Ishikawa (cell line): Measurements from ENCODE around the gene DELE1.

Experiments used
- CEBPB ChIP-seq: IDR thresholded peaks from 2 replicates; pipeline ENCODE4 v1.6.1; 2012
- CREB1 ChIP-seq: IDR thresholded peaks from 2 replicates; pipeline ENCODE4 v1.6.1; 2012; ENCODE audit warnings: low read depth
- EP300 ChIP-seq: IDR thresholded peaks from 2 replicates; pipeline ENCODE4 v1.6.1; 2012; ENCODE audit warnings: borderline replicate concordance
- FOXM1 ChIP-seq: IDR thresholded peaks from 2 replicates; pipeline ENCODE4 v1.6.1; 2012; ENCODE audit warnings: low read depth, borderline replicate concordance
- MAX ChIP-seq: IDR thresholded peaks from 2 replicates; pipeline ENCODE4 v1.6.1; 2012
- NFIC ChIP-seq: IDR thresholded peaks from 2 replicates; pipeline ENCODE4 v1.6.1; 2012
- RAD21 ChIP-seq: IDR thresholded peaks from 2 replicates; pipeline ENCODE4 v1.6.1; 2012; ENCODE audit warnings: low read depth
- REST ChIP-seq: IDR thresholded peaks from 2 replicates; pipeline ENCODE4 v1.6.1; 2012; ENCODE audit warnings: low read depth, mild to moderate bottlenecking
- TAF1 ChIP-seq: IDR thresholded peaks from 2 replicates; pipeline ENCODE4 v1.6.1; 2012; ENCODE audit warnings: low read depth, mild to moderate bottlenecking
- USF1 ChIP-seq: IDR thresholded peaks from 2 replicates; pipeline ENCODE4 v1.6.1; 2012
- YY1 ChIP-seq: IDR thresholded peaks from 2 replicates; pipeline ENCODE4 v1.6.1; 2012; ENCODE audit warnings: low read depth
- ZBTB7A ChIP-seq: IDR thresholded peaks from 2 replicates; pipeline ENCODE4 v1.6.1; 2012; ENCODE audit warnings: low read depth

GRCh38 chr5:141880961-141881801 lies 42.5 kb upstream of the DELE1 start:
- no peak for TF ChIP-seq USF1
- no peak for TF ChIP-seq RAD21
- no peak for TF ChIP-seq EP300
- TF ChIP-seq CEBPB, result no peak
- TF ChIP-seq YY1, result no peak
- TF ChIP-seq REST, result no peak
- no peak for TF ChIP-seq TAF1
- TF ChIP-seq ZBTB7A, result no peak
- no peak for TF ChIP-seq NFIC
- no peak for TF ChIP-seq CREB1
- TF ChIP-seq MAX, result no peak
- TF ChIP-seq FOXM1, result no peak
